A549 treated with ZK216348 at 1 μM for 4 hours (cell line): ENCODE measurements around the gene YTHDC1. TPM values are rescaled to one million over a fixed set of nuclear protein-coding genes. Genes with fewer than 3 reads are reported as not detected.

Experiments used
- total RNA-seq: library from RNA; stranded (reverse); fragments of 200-300 nt; extraction: Qiagen RNA extraction; gene quantifications from 5 replicates; pipeline ENCODE4 v1.2.3, GENCODE V29; 2022; ENCODE audit warnings: low read depth

Gene YTHDC1
- total RNA-seq: 30.5 to 41.8 TPM (median 34.5 TPM) in 5 replicates

GRCh38 chr4:68349649-68350360 is at the start of gene YTHDC1:
Gene YTHDC1, minus strand, starts transcription at chr4:68350090. Its CDS starts 337 bp downstream, at chr4:68349753.

Other genes starting within 250 kb of the YTHDC1 start
- not detected in 5 replicates for gene TMPRSS11F, start 220.2 kb downstream of the YTHDC1 start, total RNA-seq
- not detected in 5 replicates for gene TMPRSS11B, start 104.4 kb downstream of the YTHDC1 start, total RNA-seq
- not detected in 5 replicates for gene TMPRSS11E, start 97.4 kb upstream of the YTHDC1 start, total RNA-seq
- not detected in 5 replicates for gene UGT2B17, start 226.2 kb upstream of the YTHDC1 start, total RNA-seq